PC-3 (cell line): ENCODE data around the gene MEF2B. TPM values are rescaled to one million over a fixed set of nuclear protein-coding genes. Genes with fewer than 3 reads are reported as not detected.

Experiments used
- ATAC-seq: fragments of 200-7000 bp; cut with Tn5 transposase; 2 replicates; pipeline ENCODE4 v1.9.1; 2020; ENCODE audit warnings: mild to moderate bottlenecking, moderate library complexity
- BruUV-seq: library from RNA; stranded (reverse); fragments of 400-500 nt; replicated peaks from 2 replicates; lab custom pipeline; 2021; lab: Mats Ljungman, UMichigan
- CTCF ChIA-PET: fragments of 300-600 bp; sonication (Branson Sonifier 250); formaldehyde crosslinking; loops from one replicate; lab custom pipeline; 2022; ENCODE audit warnings: antibody characterized with exemption; lab: Charles Lee
- POLR2A ChIA-PET: fragments of 300-600 bp; sonication (Branson Sonifier 250); formaldehyde crosslinking; loops from one replicate; lab custom pipeline; 2022; ENCODE audit warnings: antibody characterized with exemption; ENCODE audit not compliant: unreplicated experiment; lab: Charles Lee
- DNase-seq: peaks from one replicate; pipeline ENCODE4 v3.0.0-alpha.2; 2015
- H2AFZ ChIP-seq: fragments of 300-600 bp; sonication (generic); 2 replicates; pipeline ENCODE4 v1.6.0; 2016; ENCODE audit warnings: antibody characterized with exemption, low read length
- H3F3A ChIP-seq: fragments of 300-600 bp; sonication (generic); one replicate; pipeline ENCODE4 v1.6.0; 2017; ENCODE audit warnings: antibody characterized with exemption, low read length, control low read depth, mild to moderate bottlenecking; ENCODE audit not compliant: unreplicated experiment
- H3K27ac ChIP-seq: fragments of 300-600 bp; sonication (generic); 2 replicates; pipeline ENCODE4 v1.5.1; 2016; ENCODE audit warnings: mild to moderate bottlenecking, low read length
- H3K27me3 ChIP-seq: fragments of 300-600 bp; sonication (generic); 2 replicates; pipeline ENCODE4 v1.6.1; 2016; ENCODE audit warnings: low read length, mixed read lengths
- H3K36me3 ChIP-seq: fragments of 300-600 bp; sonication (generic); 2 replicates; pipeline ENCODE4 v1.6.1; 2016; ENCODE audit warnings: low read depth, mixed run types, low read length, mixed read lengths
- H3K4me1 ChIP-seq: fragments of 300-600 bp; sonication (generic); 2 replicates; pipeline ENCODE4 v1.5.1; 2016; ENCODE audit warnings: low read length; ENCODE audit not compliant: insufficient read depth
- H3K4me2 ChIP-seq: fragments of 300-600 bp; sonication (generic); 2 replicates; pipeline ENCODE4 v1.6.0; 2016; ENCODE audit warnings: low read length
- H3K4me3 ChIP-seq: fragments of 300-600 bp; sonication (generic); 2 replicates; pipeline ENCODE4 v1.5.1; 2016; ENCODE audit warnings: mild to moderate bottlenecking, low read length, mixed read lengths
- H3K79me2 ChIP-seq: fragments of 300-600 bp; sonication (generic); 2 replicates; pipeline ENCODE4 v1.6.1; 2017; ENCODE audit warnings: low read length, mixed read lengths
- H3K9ac ChIP-seq: fragments of 300-600 bp; sonication (generic); 2 replicates; pipeline ENCODE4 v1.6.0; 2016; ENCODE audit warnings: mild to moderate bottlenecking, low read length
- H3K9me2 ChIP-seq: fragments of 300-600 bp; sonication (generic); replicated peaks from 2 replicates; pipeline ENCODE4 v1.6.1; 2016; ENCODE audit warnings: mixed run types, low read length, mixed read lengths
- H3K9me3 ChIP-seq: fragments of 300-600 bp; sonication (generic); 2 replicates; pipeline ENCODE4 v1.6.1; 2016; ENCODE audit warnings: low read length, mixed read lengths
- H4K20me1 ChIP-seq: fragments of 300-600 bp; sonication (generic); 2 replicates; pipeline ENCODE4 v1.6.1; 2016; ENCODE audit warnings: low read length, mixed read lengths
- EZH2 ChIP-seq: fragments of 300-600 bp; sonication (generic); IDR thresholded peaks from one replicate; pipeline ENCODE4 v1.6.1; 2017; ENCODE audit warnings: antibody characterized with exemption, mild to moderate bottlenecking, low read length; ENCODE audit not compliant: unreplicated experiment
- EZH2phosphoT487 ChIP-seq: fragments of 300-600 bp; sonication (generic); IDR thresholded peaks from 2 replicates; pipeline ENCODE4 v1.6.1; 2018; ENCODE audit warnings: mild to moderate bottlenecking, antibody characterized with exemption, low read length, borderline replicate concordance
- intact Hi-C: fragments of 100-400 bp; cut with micrococcal nuclease; formaldehyde crosslinking; loops from 2 replicates; pipeline ENCODE4 v1.9.0; 2023
- total RNA-seq: library from RNA; depleted of rRNA; stranded (reverse); fragments of >200 nt; gene quantifications from 2 replicates; pipeline ENCODE4 v1.2.3, GENCODE V29; 2014
- TF ChIP-seq, protein P1 (sequence below): fragments of 300-600 bp; sonication (generic); conservative IDR thresholded peaks from 2 replicates; pipeline ENCODE4 v1.5.1; 2017; ENCODE audit warnings: antibody characterized with exemption, low read depth, mild to moderate bottlenecking, low read length

The MEF2B gene
- total RNA-seq, 1 experiment from 2014 or later, result 0.22 TPM

DNA sequence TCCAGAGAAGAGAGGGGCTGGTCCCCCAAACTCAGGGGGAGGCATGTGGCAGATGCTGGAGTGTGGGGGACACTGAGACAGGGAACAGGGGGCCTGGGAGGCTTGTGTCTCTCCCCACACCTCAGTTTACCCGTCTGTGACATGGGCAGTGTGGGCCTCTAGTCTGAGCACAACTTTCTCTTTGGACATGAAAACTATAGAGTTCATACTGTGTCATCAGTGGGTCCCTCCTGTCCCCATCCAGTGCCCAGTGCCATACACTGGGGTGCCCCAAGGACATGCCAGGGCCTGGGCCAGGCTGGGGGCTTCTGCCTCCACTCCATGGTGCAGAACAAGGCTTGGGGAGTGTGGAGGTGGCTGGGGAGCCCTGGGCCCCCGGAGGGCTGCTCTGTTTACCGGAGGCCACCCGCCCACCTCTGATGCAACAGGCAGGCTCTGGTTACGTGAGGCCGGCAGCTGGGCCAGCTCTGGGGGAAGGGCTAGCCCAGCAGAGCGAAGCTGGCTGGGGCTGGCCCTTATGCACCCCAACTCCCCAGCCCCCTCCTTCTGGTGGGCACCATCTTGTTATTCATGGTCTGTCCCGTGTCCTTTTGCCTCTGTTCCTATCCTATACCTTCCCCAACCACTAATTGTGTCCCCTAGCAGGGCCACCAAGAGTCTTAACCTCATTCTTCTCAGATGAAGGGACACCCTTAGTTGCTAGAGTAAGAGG is 1.9 kb upstream of the MEF2B start:
- Histone ChIP-seq H3K27me3 (no peaks in the 10 kb centered on the region), H2AFZ (no peak overlapping the region), H3K9me2 (no peaks in the 10 kb centered on the region), H3K36me3 (peaks cover 4% of the 10 kb centered on the region), H3K9me3 (no peaks in the 10 kb centered on the region), H3K9ac (no peak overlapping the region), H4K20me1 (no peaks in the 10 kb centered on the region), H3K4me3 (no peak overlapping the region), H3K27ac (no peak overlapping the region), H3K4me1 (no peaks in the 10 kb centered on the region), H3K4me2 (no peak overlapping the region), H3K79me2 (no peaks in the 10 kb centered on the region), H3F3A (no peaks in the 10 kb centered on the region)
- ChIA-PET POLR2A (no interaction called here), CTCF (no interaction called here)
- ATAC-seq (no peak), DNase-seq (no peak)
- intact Hi-C loops, result no loop called here
- BruUV-seq, result no TSS peak
- TF ChIP-seq, protein P1, sequence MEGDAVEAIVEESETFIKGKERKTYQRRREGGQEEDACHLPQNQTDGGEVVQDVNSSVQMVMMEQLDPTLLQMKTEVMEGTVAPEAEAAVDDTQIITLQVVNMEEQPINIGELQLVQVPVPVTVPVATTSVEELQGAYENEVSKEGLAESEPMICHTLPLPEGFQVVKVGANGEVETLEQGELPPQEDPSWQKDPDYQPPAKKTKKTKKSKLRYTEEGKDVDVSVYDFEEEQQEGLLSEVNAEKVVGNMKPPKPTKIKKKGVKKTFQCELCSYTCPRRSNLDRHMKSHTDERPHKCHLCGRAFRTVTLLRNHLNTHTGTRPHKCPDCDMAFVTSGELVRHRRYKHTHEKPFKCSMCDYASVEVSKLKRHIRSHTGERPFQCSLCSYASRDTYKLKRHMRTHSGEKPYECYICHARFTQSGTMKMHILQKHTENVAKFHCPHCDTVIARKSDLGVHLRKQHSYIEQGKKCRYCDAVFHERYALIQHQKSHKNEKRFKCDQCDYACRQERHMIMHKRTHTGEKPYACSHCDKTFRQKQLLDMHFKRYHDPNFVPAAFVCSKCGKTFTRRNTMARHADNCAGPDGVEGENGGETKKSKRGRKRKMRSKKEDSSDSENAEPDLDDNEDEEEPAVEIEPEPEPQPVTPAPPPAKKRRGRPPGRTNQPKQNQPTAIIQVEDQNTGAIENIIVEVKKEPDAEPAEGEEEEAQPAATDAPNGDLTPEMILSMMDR, result no peak
- TF ChIP-seq EZH2 (no peak), EZH2phosphoT487 (no peak)

- no peaks in the 10 kb centered on the region for H4K20me1 ChIP-seq
- no TSS peak for BruUV-seq
- POLR2A ChIA-PET, result no interaction called here
- H3K36me3 ChIP-seq, result no peaks in the 10 kb centered on the region
- no peaks in the 10 kb centered on the region for H3F3A ChIP-seq
- CTCF ChIA-PET, result no interaction called here
- no peak overlapping the region for H3K9ac ChIP-seq
- ATAC-seq, result no peak
- no peak overlapping the region for H3K4me2 ChIP-seq
- no peak overlapping the region for H3K4me3 ChIP-seq
- TF ChIP-seq, protein P1, result no peak
- TF ChIP-seq EZH2 (no peak), EZH2phosphoT487 (no peak)
- H3K9me3 ChIP-seq, result no peaks in the 10 kb centered on the region
- intact Hi-C loops, result no loop called here
- H3K27ac ChIP-seq, result no peak overlapping the region
- H3K79me2 ChIP-seq, result no peaks in the 10 kb centered on the region
- no peaks in the 10 kb centered on the region for H3K9me2 ChIP-seq
- H2AFZ ChIP-seq, result no peak overlapping the region
- H3K4me1 ChIP-seq, result no peaks in the 10 kb centered on the region
- DNase-seq, result no peak
- no peaks in the 10 kb centered on the region for H3K27me3 ChIP-seq
Measured at GRCh38 chr19:19170873-19171672, 1.0 kb upstream of the MEF2B start.
